ENCODE data around the gene DDAH1.

GRCh38 chr1:85406081-85406480 is 58.9 kb downstream of the DDAH1 start:
- TF ChIP-seq POLR2A (IDR thresholded peaks at IDR 0.05; ENCODE audit: low read depth, low read length) (no peak), SMC3 (IDR thresholded peaks at IDR 0.05; ENCODE audit: low read depth, low read length) (no peak), CTCF (conservative IDR thresholded peaks at IDR 0.05; ENCODE audit: low read depth, low read length) (no peak), RCOR1 (IDR thresholded peaks at IDR 0.05; ENCODE audit: insufficient replicate concordance, low read length) (no peak), RAD21 (IDR thresholded peaks at IDR 0.05; ENCODE audit: low read length) (no peak), MAFK (IDR thresholded peaks at IDR 0.05; ENCODE audit: low read depth, low read length) (no peak)
